HepG2 (cell line): ENCODE data around the gene CORO7. TPM values are rescaled to one million over a fixed set of nuclear protein-coding genes. Genes with fewer than 3 reads are reported as not detected.

ENCODE experiments used
- ATAC-seq: fragments of 200-7000 bp; cut with Tn5 transposase; 3 replicates; pipeline ENCODE4 v1.9.1; 2020; ENCODE audit warnings: mild to moderate bottlenecking, moderate library complexity
- BruUV-seq: library from RNA; stranded (reverse); fragments of 400-500 nt; replicated peaks from 2 replicates; lab custom pipeline; 2021; lab: Mats Ljungman, UMichigan
- CTCF ChIA-PET: fragments of 300-600 bp; formaldehyde crosslinking; extraction: SDS; loops from one replicate; lab custom pipeline; 2021; ENCODE audit warnings: low total read pairs, inconsistent platforms, low intra/inter-chr PET ratio; lab: Yijun Ruan, JAX
- POLR2A ChIA-PET: fragments of 350-600 bp; sonication (Branson Sonifier 250); formaldehyde crosslinking; loops from one replicate; lab custom pipeline; 2020; ENCODE audit warnings: antibody characterized with exemption, inconsistent platforms; lab: Yijun Ruan, JAX
- DNase-seq: peaks from one replicate; pipeline ENCODE4 v3.0.0-alpha.2; 2015; ENCODE audit warnings: low spot score
- FAIRE-seq: peaks from 3 replicates; lab custom pipeline; 2011; peaks lifted over from hg19 to GRCh38; lab: Jason Lieb, UNC
- H2AFZ ChIP-seq: one replicate; pipeline ENCODE4 v1.6.1; 2011; ENCODE audit warnings: low read length, inconsistent platforms
- H3K27ac ChIP-seq: fragments of 300-600 bp; 3 replicates; pipeline ENCODE4 v1.8.0; 2011; ENCODE audit warnings: mixed run types, mild to moderate bottlenecking, mixed read lengths, low read length, inconsistent platforms; ENCODE audit not compliant: insufficient read depth; ENCODE audit errors: extremely low read length
- H3K27me3 ChIP-seq, 2 experiments: fragments of 200-600 bp in 1 of 2; 2 replicates in 1 of 2; 3 replicates in 1 of 2; pipeline versions ENCODE4 v1.6.0 to v1.8.0; 2011; ENCODE audit warnings: low read length in 2 of 2, mild to moderate bottlenecking in 2 of 2, moderate library complexity in 2 of 2, inconsistent platforms in 1 of 2; ENCODE audit not compliant: insufficient read depth in 2 of 2, control insufficient read depth in 1 of 2
- H3K36me3 ChIP-seq, 2 experiments: fragments of 200-600 bp in 1 of 2; replicated peaks in 1 of 2; 2 replicates in 1 of 2; 3 replicates in 1 of 2; pipeline versions ENCODE4 v1.5.1 to v1.8.0; 2011; ENCODE audit warnings: low read length in 2 of 2, inconsistent platforms in 1 of 2; ENCODE audit not compliant: insufficient read depth in 2 of 2, control insufficient read depth in 1 of 2
- H3K4me1 ChIP-seq: 2 replicates; pipeline ENCODE4 v1.5.1; 2012; ENCODE audit warnings: low read length, inconsistent platforms; ENCODE audit not compliant: insufficient read depth
- H3K4me2 ChIP-seq: 2 replicates; pipeline ENCODE4 v1.6.0; 2011; ENCODE audit warnings: low read depth, low read length, inconsistent platforms
- H3K4me3 ChIP-seq, 3 experiments: fragments of 200-600 bp in 1 of 3; sonication (generic), shearing (Covaris generic) in 1 of 3; replicated peaks in 1 of 3; 2 replicates each; pipeline ENCODE4 v1.5.1; 2011 to 2016; ENCODE audit warnings: low read length in 3 of 3, inconsistent platforms in 2 of 3, low read depth in 2 of 3, mild to moderate bottlenecking in 2 of 3, control low read depth in 1 of 3, mixed read lengths in 1 of 3; ENCODE audit not compliant: insufficient read depth in 1 of 3
- H3K79me2 ChIP-seq: one replicate; pipeline ENCODE4 v1.6.1; 2011; ENCODE audit warnings: low read length, inconsistent platforms; ENCODE audit not compliant: insufficient read depth
- H3K9ac ChIP-seq: 2 replicates; pipeline ENCODE4 v1.6.0; 2011; ENCODE audit warnings: mild to moderate bottlenecking, low read depth, low read length, inconsistent platforms; ENCODE audit not compliant: insufficient read depth
- H3K9me3 ChIP-seq: 2 replicates; pipeline ENCODE4 v1.5.1; 2012; ENCODE audit warnings: mild to moderate bottlenecking, low read length
- H4K20me1 ChIP-seq: 2 replicates; pipeline ENCODE4 v1.6.0; 2011; ENCODE audit warnings: inconsistent platforms, mild to moderate bottlenecking, low read length, moderate library complexity; ENCODE audit not compliant: insufficient read depth
- CC2D1A ChIP-seq: sonication (generic); formaldehyde crosslinking; IDR thresholded peaks from 2 replicates; pipeline ENCODE4 v1.8.1; 2023; ENCODE audit warnings: mild to moderate bottlenecking, missing genetic modification reagents
- CREBL2 ChIP-seq: sonication (generic); formaldehyde crosslinking; IDR thresholded peaks from 2 replicates; pipeline ENCODE4 v1.8.1; 2023; ENCODE audit warnings: missing genetic modification reagents, mild to moderate bottlenecking, borderline replicate concordance
- DPF2 ChIP-seq: sonication (generic); formaldehyde crosslinking; IDR thresholded peaks from 2 replicates; pipeline ENCODE4 v1.4.0; 2020; ENCODE audit warnings: mild to moderate bottlenecking, low read depth, missing genetic modification reagents, borderline replicate concordance
- GMEB1 ChIP-seq: sonication (generic); formaldehyde crosslinking; IDR thresholded peaks from 2 replicates; pipeline ENCODE4 v1.5.1; 2020; ENCODE audit warnings: missing genetic modification reagents, mild to moderate bottlenecking, borderline replicate concordance
- MED8 ChIP-seq: sonication (generic); formaldehyde crosslinking; IDR thresholded peaks from 2 replicates; pipeline ENCODE4 v1.8.1; 2023; ENCODE audit warnings: mild to moderate bottlenecking, missing genetic modification reagents; ENCODE audit not compliant: insufficient replicate concordance
- NPAS2 ChIP-seq: sonication (generic); formaldehyde crosslinking; IDR thresholded peaks from 2 replicates; pipeline ENCODE4 v1.8.0; 2022; ENCODE audit warnings: mild to moderate bottlenecking, missing genetic modification reagents, borderline replicate concordance
- ZBTB39 ChIP-seq: sonication (generic); formaldehyde crosslinking; IDR thresholded peaks from 2 replicates; pipeline ENCODE4 v1.5.0; 2020; ENCODE audit warnings: missing genetic modification reagents
- ZNF274 ChIP-seq: sonication (generic); formaldehyde crosslinking; IDR thresholded peaks from 2 replicates; pipeline ENCODE4 v1.5.1; 2020; ENCODE audit warnings: mild to moderate bottlenecking, missing genetic modification reagents
- ZNF3 ChIP-seq: IDR thresholded peaks from 2 replicates; pipeline ENCODE4 v1.7.0; 2017; ENCODE audit warnings: inconsistent platforms
- ZNF556 ChIP-seq: sonication (generic); formaldehyde crosslinking; IDR thresholded peaks from 2 replicates; pipeline ENCODE4 v1.4.0; 2020; ENCODE audit warnings: mild to moderate bottlenecking, missing genetic modification reagents, borderline replicate concordance
- ZNF574 ChIP-seq: sonication (generic); formaldehyde crosslinking; IDR thresholded peaks from 2 replicates; pipeline ENCODE4 v1.4.0; 2020; ENCODE audit warnings: missing genetic modification reagents
- ZNF580 ChIP-seq: IDR thresholded peaks from 2 replicates; pipeline ENCODE4 v1.6.1; 2016; ENCODE audit warnings: low read depth, borderline replicate concordance
- ZNF788 ChIP-seq: sonication (generic); formaldehyde crosslinking; IDR thresholded peaks from 2 replicates; pipeline ENCODE4 v1.5.0; 2020; ENCODE audit warnings: mild to moderate bottlenecking, missing genetic modification reagents, borderline replicate concordance
- ZNF790 ChIP-seq: sonication (generic); formaldehyde crosslinking; IDR thresholded peaks from 2 replicates; pipeline ENCODE4 v1.8.0; 2022; ENCODE audit warnings: missing genetic modification reagents, mild to moderate bottlenecking, borderline replicate concordance
- ZNF841 ChIP-seq: sonication (generic); formaldehyde crosslinking; IDR thresholded peaks from 2 replicates; pipeline ENCODE4 v1.8.1; 2023; ENCODE audit warnings: missing genetic modification reagents, borderline replicate concordance
- WGBS: methylation state at CpG from one replicate; pipeline ENCODE4 v1.1.6; 2017; ENCODE audit warnings: low lambda C conversion rate; 5-methylcytosine and 5-hydroxymethylcytosine counted together
- in situ Hi-C: cut with HindIII; loops from 2 replicates; pipeline ENCODE4 v1.10.0; 2017; ENCODE audit warnings: low pct_unique_long_range_greater_than_20kb; ENCODE audit not compliant: extremely low pct_ligation_motif_present
- intact Hi-C: fragments of 100-400 bp; cut with micrococcal nuclease; formaldehyde crosslinking; loops from one replicate; pipeline ENCODE4 v1.10.0; 2022; ENCODE audit not compliant: unreplicated experiment
- polyA plus RNA-seq, 8 experiments: library from polyadenylated mRNA; depleted of rRNA in 3 of 8; stranded (reverse) in 7 of 8; unstranded in 1 of 8; fragments of >200 nt; fragmentation: Illumina TruSeq in 4 of 8; extraction: Trizol in 4 of 8; gene quantifications; 2 replicates each; pipeline versions ENCODE4 v1.2.1 to v1.2.3, GENCODE V29; 2011 to 2016; ENCODE audit warnings: low read depth in 4 of 8, missing spikeins in 1 of 8, mixed read lengths in 1 of 8; ENCODE audit not compliant: insufficient read depth in 1 of 8
- total RNA-seq, 5 experiments: library from RNA; depleted of rRNA; stranded (reverse); fragments of >200 nt; fragmentation: Illumina TruSeq; extraction: Trizol; gene quantifications; 2 replicates each; pipeline ENCODE4 v1.2.3, GENCODE V29; 2016; ENCODE audit warnings: low read depth in 1 of 5

Gene CORO7
- total and polyA plus RNA-seq, 2 of the 13 experiments (the other 11 are each of a cell fraction or from before 2014, with no cell fraction given), result 9.9 to 14.3 TPM

- ChIA-PET CTCF (no interaction called here), POLR2A (interaction anchor here (0.5 to 1.9 kb wide), 4 partner anchors 10 to 335 kb away, joined by 3 to 5 read pairs (median 3); no protein-coding TSS in a partner anchor)
- no peak for FAIRE-seq
- DNase-seq, result no peak
- H3K4me2 ChIP-seq, result no peak overlapping the region
- 90% methylated on average over 8 of the region's 10 CpGs for WGBS
- in situ Hi-C loops, result no loop called here
- no peaks in the 10 kb centered on the region; the same call in 1 of the 2 replicates for H3K4me1 ChIP-seq
- intact Hi-C loops, result no loop called here
- no peak overlapping the region for H2AFZ ChIP-seq
- no TSS peak for BruUV-seq
- H3K79me2 ChIP-seq, result peaks cover 13% of the 10 kb centered on the region
- H3K9ac ChIP-seq, result no peak overlapping the region
- TF ChIP-seq DPF2 (CRISPR knock-in tag) (no peak), ZNF841 (CRISPR knock-in tag) (no peak), CC2D1A (CRISPR knock-in tag) (no peak), NPAS2 (no peak), ZNF3 (CRISPR knock-in tag) (no peak), ZBTB39 (CRISPR knock-in tag) (no peak), ZNF788 (CRISPR knock-in tag) (no peak), ZNF574 (no peak), ZNF274 (no peak), ZNF580 (CRISPR knock-in tag) (no peak), MED8 (CRISPR knock-in tag) (no peak), ZNF790 (no peak), GMEB1 (CRISPR knock-in tag) (no peak), CREBL2 (CRISPR knock-in tag) (no peak), ZNF556 (CRISPR knock-in tag) (no peak)
- no peaks in the 10 kb centered on the region for H4K20me1 ChIP-seq
- H3K27ac ChIP-seq, result no peak overlapping the region
- no peaks in the 10 kb centered on the region for H3K9me3 ChIP-seq
- H3K27me3 ChIP-seq, result no peaks in the 10 kb centered on the region
- ATAC-seq, result no peak
- H3K36me3 ChIP-seq, result peaks cover 6 to 32% of the 10 kb centered on the region in 2 experiments; a peak in 3 of 5 replicates
- H3K4me3 ChIP-seq, result no peak overlapping the region
Observed at GRCh38 chr16:4339455-4339854, 76.9 kb downstream of the CORO7 start.
